GM18873 (cell line): Measurements from ENCODE around the gene SYVN1.
"Not testable (repeated sequence)": the region's sequence is repeated elsewhere in the genome, so short reads cannot be mapped to it uniquely, and the experiment has no call there.

Experiments
- ATAC-seq: cut with Tn5 transposase; IDR thresholded peaks from one replicate; pipeline ENCODE4 v1.9.1; 2021; ENCODE audit warnings: mild to moderate bottlenecking, moderate library complexity, moderate number of reproducible peaks; ENCODE audit not compliant: unreplicated experiment, low FRiP score

Gene SYVN1

DNA sequence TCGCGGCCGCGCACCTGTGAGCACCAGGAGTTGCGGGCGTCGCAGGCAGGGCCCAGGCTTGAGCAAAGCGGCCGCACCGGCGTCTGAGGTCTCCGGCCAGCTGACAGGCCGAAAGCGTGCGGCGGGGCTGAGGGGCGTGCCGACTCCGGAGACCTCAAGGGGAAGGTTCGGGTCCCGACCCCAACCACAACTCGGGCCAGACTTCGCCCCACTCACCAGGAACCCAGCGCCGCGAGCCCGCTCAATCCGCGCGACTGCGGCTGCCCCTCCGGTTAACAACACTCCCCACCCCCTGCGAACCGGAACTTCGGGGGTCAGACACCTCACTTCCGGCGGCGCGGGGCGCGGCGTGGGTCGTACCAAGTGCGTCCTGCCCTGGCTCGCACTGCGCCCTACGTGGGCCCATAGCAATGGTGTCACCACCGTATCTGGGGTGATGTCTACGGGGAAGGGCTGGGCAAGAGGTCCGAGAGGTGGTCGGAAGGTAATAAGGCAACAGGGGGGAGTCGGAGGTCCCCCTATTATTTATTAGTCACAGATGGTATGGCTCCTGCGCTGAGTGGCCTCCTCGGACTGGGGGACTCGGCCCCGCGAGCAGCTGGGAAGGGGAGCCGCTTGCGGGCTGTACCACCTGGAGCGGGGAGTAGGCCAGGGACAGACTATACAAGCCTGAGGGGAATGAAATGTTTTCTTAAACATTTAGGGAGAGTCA is at the start of gene SYVN1:
TSS of gene SYVN1 (minus strand) at position 280 of the 712 bp plus-strand sequence. CDS start 918 bp downstream, outside the sequence.
- ATAC-seq, result peak; percentile 38

DNA sequence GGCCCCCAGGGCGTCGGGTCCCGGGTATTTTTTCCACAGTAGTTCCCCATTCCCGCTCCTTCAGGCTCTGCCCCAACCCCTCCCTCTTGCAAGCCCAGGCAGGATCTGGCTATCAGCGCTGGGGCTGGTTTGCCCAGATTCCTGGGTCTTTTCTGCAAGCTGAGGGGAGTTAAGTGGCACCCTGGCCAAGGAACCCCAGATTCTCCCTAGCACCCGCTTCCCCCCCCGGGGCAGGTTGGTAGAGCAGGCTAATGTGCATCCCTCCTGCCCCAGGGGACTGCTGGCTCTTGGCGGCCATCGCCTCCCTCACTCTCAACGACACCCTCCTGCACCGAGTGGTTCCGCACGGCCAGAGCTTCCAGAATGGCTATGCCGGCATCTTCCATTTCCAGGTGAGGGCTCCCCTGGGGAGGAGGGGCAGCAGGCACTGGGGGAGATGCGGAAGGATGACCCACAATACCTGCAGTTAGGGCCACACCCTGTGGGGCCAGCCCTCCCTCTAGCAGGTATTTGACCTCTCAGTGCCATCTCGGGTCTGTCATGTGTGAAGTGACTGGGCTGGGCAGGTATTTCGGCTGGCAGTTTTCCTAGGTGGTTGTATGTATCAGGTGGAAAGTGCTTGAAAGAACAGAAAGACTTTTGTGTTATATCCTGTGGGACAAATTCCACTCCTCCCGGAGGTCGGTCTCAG is 49.0 kb upstream of the SYVN1 start:
- ATAC-seq, result no peak

DNA sequence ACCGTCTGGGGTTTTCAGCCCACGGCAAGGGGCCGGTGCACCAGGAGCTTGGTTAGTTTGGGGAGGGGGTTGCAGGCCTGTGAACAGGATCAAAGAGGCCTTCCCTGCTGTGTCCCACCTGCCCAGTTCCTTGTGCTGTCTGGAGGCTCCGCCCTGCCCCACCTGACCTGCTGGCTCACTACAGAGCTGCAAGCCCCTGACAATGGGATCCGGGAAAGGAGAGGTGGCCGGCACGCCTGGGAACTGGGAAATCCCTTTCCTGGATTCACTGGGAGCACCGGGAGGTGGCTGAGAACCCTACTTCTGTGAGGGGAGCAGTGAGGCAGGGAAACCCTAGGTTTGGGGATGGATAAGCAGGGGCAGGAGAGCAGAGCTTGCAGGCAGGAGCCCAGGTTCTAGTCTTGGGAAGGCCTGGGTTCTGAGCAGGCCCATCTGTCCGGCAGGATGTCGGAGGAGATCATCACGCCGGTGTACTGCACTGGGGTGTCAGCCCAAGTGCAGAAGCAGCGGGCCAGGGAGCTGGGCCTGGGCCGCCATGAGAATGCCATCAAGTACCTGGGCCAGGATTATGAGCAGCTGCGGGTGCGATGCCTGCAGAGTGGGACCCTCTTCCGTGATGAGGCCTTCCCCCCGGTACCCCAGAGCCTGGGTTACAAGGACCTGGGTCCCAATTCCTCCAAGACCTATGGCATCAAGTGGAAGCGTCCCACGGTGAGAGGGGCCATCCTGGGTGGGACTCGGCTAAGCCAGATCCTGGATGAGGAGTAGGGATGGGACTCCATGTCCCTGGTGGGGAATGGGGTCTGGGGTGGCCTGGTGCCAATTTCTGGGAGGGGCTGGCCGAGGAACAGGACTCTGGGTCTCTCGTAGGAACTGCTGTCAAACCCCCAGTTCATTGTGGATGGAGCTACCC is 48.2 kb upstream of the SYVN1 start:
- ATAC-seq, result no peak

DNA sequence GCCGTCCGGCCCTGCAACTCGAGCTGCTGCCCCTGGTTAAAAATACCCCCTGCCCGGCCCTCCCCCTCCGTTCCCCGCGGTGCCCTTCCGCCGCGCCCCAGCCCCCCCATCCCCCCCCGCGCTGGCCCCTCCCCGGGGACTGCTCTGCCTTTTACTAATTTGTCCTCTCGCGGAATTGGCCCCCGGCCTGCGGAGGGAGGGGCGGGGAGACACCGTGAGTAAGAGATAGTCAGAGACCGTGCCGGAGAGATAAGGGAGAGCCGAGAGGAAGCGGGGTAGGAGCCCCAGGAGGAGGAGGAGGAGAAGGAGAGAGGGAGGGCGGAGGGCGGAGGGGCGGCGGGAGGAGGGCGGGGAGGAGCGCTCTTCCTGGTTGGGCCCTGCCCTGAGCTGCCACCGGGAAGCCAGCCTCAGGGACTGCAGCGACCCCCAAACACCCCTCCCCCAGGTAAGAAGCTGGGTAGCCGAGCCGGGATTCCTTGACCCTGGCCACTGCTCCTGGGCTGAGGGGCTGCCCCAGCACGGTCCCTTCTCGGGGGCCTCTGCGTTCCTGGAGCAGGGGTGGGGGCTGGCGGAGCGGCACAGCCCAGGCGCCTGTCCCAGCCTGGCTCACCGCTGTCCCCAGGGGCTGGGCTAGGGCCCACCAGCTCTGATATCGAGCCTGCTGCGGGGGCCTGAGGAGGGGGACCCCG is 47.4 kb upstream of the SYVN1 start, which contains the start of gene CAPN1:
TSS of gene CAPN1 (plus strand) at position 360 of the 689 bp plus-strand sequence. CDS start 774 bp downstream, outside the sequence.
- ATAC-seq, result no peak

DNA sequence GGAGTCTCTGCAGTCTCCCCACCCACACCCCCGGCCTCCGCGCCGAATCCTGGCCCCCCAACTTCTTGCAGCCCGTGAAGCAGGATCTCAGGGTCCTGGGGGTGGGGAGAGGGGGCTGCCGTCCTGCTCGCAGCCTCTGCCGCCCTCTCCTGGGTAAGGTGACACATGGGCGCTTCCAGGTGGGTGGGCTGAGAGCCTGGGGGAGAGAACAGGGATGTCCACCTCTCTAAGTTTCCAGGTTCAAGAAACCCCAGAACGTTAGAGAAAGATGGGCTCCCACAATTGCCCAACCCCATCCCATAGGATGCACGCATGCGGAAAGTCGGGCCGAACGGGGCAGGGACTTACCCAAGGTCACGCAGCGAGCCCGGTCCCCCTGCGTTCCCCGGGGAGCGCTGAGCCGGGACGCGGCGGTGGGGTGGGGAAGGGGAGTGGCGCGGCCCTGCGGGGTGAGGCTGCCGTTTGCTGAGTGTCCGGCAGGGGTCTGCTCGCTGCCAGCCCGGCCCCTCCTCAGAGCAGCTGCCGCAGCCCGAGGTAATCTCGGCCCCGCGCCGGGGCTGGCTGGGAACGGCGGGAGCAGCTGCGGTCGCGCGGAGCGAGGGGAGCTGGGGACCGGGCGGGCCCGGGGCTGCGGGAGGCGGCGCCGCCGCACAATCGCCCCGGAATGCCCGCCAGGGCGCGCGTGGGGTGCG is 46.7 kb upstream of the SYVN1 start:
- no peak for ATAC-seq

DNA sequence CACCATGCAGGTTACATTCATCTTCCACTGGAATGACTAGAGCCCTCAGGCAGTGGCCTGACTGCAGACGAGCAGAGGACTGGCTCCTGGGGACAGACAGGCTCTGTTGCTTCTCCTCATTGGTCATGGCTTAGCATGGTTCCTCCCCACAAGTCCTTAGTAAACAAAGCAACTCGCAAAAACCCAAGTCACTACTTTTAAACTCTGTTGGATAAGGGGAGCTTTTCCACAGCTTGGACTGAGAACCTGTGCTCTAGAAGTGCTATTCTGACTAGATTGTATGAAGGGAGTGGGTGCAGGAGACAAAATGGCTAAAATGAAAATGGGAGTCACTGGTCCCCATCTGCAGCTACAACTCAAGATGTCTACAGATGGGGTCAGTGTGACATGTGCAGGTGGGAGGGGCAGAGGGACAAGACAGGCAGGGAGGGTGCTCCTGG is 40.3 kb upstream of the SYVN1 start:
- not testable (repeated sequence) for ATAC-seq

DNA sequence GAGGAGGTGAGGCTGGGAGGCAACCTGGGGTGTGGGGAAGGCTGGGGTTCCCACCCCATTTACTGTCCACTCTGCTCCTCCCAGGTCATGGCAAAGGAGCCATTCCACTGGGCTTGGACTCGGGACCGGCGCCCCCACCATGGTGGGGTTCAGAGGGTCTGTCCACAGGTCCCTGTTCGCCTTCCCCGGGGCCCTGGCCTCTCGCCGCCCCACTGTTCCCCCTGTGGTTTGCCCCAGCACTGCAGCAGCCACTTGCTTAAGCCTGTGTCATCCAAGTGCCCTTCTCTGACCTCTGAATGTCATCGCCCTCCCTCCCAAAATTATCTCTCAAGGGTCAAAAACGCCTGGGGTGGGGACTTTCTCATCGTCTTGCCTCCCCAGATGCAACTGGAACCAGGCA is 38.3 kb upstream of the SYVN1 start:
- ATAC-seq, result no peak

DNA sequence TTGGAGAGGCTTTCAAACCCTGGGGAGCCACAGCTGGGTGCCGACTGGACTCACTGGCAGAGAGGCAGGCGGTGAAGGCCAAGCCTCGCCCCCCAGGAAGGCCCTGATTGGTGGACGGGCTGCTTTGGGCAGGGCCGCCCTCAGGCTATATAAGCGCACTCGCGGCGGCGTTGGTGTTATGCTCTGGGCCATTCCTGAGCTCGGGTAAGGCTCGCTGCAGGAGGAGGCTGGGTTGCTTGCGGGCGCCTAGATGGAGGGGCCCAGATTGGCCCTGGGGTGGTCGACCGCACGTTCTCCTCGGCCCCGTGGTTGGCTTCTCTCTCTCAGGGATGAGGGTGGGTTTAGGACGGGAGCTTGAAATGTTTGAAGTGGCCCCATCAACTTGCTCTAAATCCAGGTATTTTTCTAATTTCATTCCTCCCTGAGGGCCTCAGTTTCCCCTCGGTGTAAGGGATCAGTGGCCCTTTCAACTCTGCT is 35.8 kb upstream of the SYVN1 start, which contains the start of gene SPDYC:
TSS of gene SPDYC (plus strand) at position 176 of the 477 bp plus-strand sequence. CDS start 1,125 bp downstream, outside the sequence.
- ATAC-seq, result no peak

DNA sequence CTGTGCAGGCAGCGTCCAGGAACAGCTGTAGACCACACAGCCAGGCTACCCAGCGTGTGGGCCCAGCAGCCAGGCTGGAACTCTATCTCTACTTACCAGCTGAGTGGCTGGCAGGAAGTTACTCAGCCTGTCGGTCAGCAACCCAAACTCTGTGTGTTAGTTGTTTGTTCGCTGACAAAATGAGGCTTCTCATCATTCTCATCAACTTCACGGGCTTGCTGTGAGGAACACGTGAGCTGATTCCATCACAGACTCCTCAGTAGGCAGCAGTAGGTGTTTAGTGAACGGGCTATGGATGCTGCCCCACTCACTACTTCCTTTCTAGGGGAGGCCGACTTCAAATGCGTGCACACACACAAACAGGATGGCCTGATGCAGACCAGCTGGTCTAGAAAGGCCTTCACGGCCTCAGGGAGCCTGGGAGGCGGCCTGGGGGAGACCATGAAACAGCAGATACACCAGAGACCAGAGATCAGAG is 34.9 kb upstream of the SYVN1 start:
- no peak for ATAC-seq

DNA sequence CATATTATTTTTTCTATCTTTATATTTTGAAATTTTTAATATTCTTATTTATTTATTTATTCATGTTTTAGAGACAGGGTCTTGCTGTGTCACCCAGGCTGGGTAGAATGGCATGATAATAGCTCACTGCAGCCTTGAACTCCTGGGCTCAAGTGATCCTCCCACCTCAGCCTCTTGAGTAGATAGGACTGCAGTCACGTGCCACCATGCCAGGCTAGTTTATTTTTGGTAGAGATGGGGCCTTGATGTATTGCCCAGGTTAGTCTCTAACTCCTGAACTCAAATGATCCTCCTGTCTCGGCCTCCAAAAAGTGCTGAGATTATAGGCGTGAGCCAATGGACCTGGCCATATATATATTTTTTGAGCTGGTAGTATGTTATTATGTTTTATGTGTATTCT is 33.3 kb upstream of the SYVN1 start:
- ATAC-seq, result no peak

DNA sequence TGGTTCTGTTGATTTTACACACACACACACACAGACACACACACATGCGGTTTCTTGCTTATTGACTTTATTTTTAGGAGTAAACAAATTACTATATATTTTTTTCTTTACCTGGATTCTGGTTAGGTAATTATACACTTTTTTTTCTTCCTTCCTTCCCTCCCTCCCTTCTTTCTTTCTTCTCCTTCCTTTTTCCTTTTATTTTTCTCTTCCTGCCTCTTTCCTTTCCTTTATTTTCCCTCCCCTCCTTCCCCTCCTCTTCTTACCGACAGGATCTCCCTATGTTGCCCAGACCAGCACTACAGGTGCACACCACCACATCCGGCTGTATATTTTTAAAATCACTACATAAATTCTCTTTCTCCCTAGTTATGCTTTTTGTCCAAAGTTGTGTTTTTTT is 32.6 kb upstream of the SYVN1 start:
- ATAC-seq, result no peak

DNA sequence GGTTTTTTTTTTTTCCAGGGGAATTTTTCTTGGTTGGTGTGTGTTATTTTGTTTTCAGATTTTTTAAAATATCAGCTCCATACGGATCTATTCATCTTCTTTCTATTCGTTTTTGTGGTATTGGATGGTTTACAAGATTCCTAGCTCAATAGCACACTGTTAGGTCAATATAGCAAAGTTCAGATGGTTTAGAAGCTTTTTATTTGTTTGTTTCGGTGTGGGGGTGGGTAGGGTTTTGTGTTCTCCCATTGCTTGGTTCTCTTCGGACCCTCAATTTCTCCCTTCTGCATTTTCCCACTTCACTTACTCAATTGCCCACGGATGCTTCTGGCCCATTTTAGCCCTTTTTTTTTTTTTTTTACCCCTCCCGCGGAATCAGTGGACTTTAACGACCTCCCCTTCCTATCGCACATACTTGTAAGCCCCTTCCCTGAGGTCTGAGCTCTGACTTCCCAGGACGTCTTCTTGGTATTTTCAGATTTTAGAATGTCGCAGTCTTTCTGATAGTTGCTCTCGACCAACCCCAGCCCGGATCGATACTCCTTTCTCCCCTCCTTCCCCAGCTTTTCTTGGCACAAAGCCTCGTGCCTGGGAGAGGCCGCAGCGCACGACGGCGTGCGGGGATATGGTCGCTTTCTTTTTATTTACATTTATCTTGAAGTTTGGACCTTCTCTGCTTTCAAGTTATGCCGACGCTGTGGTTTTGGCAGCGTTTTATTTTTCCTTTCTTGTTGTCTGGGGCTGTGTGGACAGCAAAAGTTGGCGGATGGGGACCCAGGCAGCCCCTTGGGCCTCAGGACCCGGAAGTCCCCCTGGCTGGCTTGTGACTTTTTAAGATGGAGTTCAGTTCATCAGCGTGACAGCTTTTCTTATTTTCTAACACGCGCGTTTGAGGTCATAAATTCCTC is 31.3 kb upstream of the SYVN1 start:
- no peak for ATAC-seq

DNA sequence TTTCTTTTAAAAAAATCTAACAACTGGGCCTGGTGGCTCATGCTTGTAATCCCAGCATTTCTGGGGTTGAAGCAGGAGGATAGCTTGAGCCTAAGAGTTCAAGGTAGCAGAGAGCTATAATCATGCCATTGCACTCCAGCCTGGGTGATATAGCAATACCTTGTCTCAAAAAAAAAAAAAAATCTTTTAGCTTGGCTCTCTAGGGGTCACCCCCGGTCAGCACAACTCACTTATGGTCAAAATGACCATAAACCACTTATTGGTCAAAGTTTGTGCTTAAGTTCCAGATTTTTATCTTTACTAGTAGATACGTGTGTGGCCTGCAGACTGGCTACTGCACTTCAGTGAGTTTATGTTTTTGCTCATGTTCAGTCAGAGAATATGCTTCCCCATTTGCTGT is 29.4 kb upstream of the SYVN1 start:
- no peak for ATAC-seq

DNA sequence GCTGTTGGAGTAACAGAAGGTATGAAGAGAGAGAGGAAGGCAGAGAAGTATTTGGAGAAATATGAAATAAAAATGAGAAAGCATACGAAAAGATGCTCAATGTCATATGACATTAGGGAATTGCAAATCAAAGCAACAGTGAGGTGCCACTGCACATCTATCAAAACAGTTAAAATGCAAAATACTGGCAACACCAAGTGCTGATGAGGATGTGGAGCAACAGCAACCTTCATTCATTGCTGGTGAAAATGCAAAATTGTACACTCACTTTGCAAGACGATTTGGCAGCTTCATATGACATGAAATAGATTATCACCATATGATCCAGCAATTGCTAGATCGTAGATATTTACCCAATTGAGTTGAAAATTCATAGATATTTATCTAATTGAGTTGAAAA is 26.3 kb upstream of the SYVN1 start:
- ATAC-seq, result no peak

DNA sequence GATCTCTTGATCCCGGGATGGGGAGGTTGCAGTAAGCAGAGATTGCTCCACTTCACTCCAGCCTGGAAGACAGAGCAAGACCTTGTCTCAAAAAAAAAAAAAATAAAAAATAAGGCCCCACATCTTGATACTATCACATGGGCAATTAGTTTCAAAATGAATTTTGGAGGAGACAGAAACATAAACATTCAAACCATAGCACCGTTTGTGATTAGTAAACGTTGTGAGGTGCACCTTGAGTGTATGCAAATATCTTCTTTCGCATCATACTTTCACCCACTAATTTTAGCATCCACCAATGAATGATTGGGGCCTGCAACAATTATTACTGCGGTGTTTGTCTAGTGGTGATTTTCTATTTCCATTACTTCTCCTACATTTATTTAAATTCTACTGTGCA is 24.7 kb upstream of the SYVN1 start:
- peak; percentile 50 for ATAC-seq

DNA sequence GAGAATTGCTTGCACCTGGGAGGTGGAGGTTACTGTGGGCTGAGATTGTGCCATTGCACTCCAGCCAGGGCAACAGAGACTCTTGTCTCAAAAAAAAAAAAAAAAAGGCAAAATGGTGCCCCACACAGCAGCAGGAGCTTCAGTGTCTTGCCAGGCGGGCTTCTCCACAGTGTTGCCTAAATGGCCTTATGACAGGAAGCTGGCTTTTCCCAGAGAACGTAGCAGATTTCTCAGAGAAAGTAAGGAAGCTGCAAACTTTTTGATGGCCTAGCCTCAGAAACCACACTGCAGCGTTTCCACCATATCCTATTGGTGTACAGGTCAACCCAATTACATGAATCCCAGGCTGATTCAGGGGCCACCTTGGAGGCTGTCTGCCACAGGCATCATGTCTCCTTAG is 23.0 kb upstream of the SYVN1 start:
- ATAC-seq, result no peak

DNA sequence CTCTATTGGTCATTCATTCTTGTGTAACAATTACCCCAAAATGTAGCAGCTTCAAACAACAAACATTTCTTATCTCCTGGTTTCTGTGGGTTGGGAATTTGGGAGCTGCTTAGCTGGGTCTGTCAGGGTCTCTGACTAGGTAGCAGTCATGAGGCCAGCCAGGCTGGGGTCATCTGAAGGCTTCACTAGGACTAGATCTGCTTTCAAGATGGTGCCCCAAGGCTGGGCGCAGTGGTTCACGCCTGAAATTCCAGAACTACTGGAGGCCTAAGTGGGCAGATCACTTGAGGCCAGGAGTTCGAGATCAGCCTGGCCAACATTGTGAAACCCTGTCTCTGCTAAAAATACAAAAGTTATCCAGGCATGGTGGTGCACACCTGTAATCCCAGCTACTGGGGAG is 22.6 kb upstream of the SYVN1 start:
- ATAC-seq, result no peak

DNA sequence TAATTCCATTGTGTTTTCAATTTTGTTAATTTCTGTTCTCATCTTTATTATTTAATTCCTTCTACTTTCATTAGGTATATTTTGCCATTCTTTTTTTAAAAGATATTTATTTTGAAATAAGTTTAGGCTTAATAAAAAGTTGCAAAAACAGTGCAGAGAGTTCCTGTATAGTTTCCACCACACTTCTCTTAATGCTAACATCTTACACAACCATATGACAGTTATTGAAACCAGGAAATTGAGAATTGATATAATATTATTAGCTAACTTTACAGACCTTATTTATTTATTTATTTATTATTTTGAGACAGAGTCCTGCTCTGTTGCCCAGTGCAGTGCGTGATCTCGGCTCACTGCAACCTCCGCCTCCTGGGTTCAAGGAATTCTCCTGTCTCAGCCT is 21.9 kb upstream of the SYVN1 start:
- ATAC-seq, result no peak
